Heart right ventricle (tissue), 16 donors: ENCODE measurements around the gene THTPA. TPM values are rescaled to one million over a fixed set of nuclear protein-coding genes. Genes with fewer than 3 reads are reported as not detected.
A peak's percentile ranks its signal among the peaks of the same experiment; 100 is the strongest.
"Not testable (repeated sequence)": the region's sequence is repeated elsewhere in the genome, so short reads cannot be mapped to it uniquely, and the experiment has no call there.

Source experiments
- ATAC-seq, 8 donors: fragments of 200-7000 bp; cut with Tn5 transposase; one replicate each; pipeline ENCODE4 v1.9.1; 2020; ENCODE audit warnings: mild to moderate bottlenecking in 8 of 8, moderate library complexity in 8 of 8, moderate number of reproducible peaks in 1 of 8
- DNase-seq, 2 donors: peaks; one replicate each; pipeline ENCODE4 v3.0.0-alpha.2; 2020
- H3K27ac ChIP-seq, 10 donors: fragments of 200-600 bp; sonication (generic) in 2 of 10; one replicate each; pipeline versions ENCODE4 v1.5.0 to v1.8.0; 2020 to 2022; ENCODE audit warnings: mild to moderate bottlenecking in 3 of 10
- H3K27me3 ChIP-seq, 7 donors: fragments of 200-600 bp; one replicate each; pipeline ENCODE4 v1.8.0; 2021 to 2022; ENCODE audit warnings: mild to moderate bottlenecking in 2 of 7
- H3K36me3 ChIP-seq, 9 donors: fragments of 200-600 bp; sonication (generic) in 1 of 9; one replicate each; pipeline versions ENCODE4 v1.5.0 to v1.8.0; 2020 to 2022; ENCODE audit warnings: mild to moderate bottlenecking in 2 of 9
- H3K4me1 ChIP-seq, 9 donors: fragments of 200-600 bp; sonication (generic) in 1 of 9; one replicate each; pipeline versions ENCODE4 v1.5.0 to v1.8.0; 2020 to 2022; ENCODE audit warnings: mild to moderate bottlenecking in 4 of 9
- H3K4me3 ChIP-seq, 10 donors: fragments of 200-600 bp; sonication (generic) in 2 of 10; one replicate each; pipeline versions ENCODE4 v1.5.0 to v1.8.0; 2020 to 2022; ENCODE audit warnings: mild to moderate bottlenecking in 7 of 10, moderate library complexity in 2 of 10
- H3K9me3 ChIP-seq, 11 donors: fragments of 200-600 bp in 10 of 11; sonication (generic) in 2 of 11; one replicate each; pipeline versions ENCODE4 v1.5.0 to v1.8.0; 2013 to 2022; ENCODE audit warnings: mild to moderate bottlenecking in 2 of 11, control low read depth in 1 of 11, moderate library complexity in 1 of 11
- WGBS, 2 donors: extraction: QIAGEN DNeasy Blood & Tissue Kit; methylation state at CpG; one replicate each; pipeline ENCODE4 v1.1.7; 2013; ENCODE audit warnings: inconsistent platforms in 1 of 2; 5-methylcytosine and 5-hydroxymethylcytosine counted together
- intact Hi-C, 10 donors: fragments of 100-400 bp; cut with DNase I; formaldehyde crosslinking; loops; one replicate each; pipeline versions ENCODE4 v1.11.1 to v1.14.2; 2022
- polyA plus RNA-seq, 2 donors: library from polyadenylated mRNA; stranded (reverse); fragments of 200-250 nt; gene quantifications; one replicate each; pipeline ENCODE4 v1.2.3, GENCODE V29; 2013
- total RNA-seq, 10 donors: library from RNA; stranded (reverse); fragmentation: NEBNext Ultra II Directional in 3 of 10; extraction: Animal tissue kit (Norgen Biotek cat#: 25700) in 3 of 10; gene quantifications; one replicate each; pipeline versions ENCODE4 v1.2.1 to v1.2.4, GENCODE V29; 2021 to 2023
- TF ChIP-seq, protein P1 (sequence below), 9 donors: fragments of 200-600 bp; sonication (generic) in 2 of 9; IDR thresholded peaks; one replicate each; pipeline versions ENCODE4 v1.5.0 to v1.8.0; 2021 to 2022; ENCODE audit warnings: antibody characterized with exemption in 9 of 9, mild to moderate bottlenecking in 5 of 9, moderate library complexity in 1 of 9
- donor health status: Arrhythmogenic right ventricular cardiomyopathy.
- donor health status: ischemic (EF 13 %, LVEDD 7.1; RV severe dilation, severe dysfunction).
- donor health status: healthy with polysubstance abuse.
- donor health status: DM: no; HTN: yes; CAD: no.
- donor health status: DM: no; HTN: no; CAD: no.
- donor health status: ischemic (EF 25% LVEDD 6.9; RV normal size, moderate dysfunction).
- donor health status: ischemic (EF 25% LVEDD 5.7; RV mildly dilated, moderate dysfunction).
- donor health status: healthy.
- donor health status: DM: yes; HTN: yes; CAD: no.
- donor health status: Ischemic cardiomyopathy.
- donor health status: ischemic (EF 35%, LVEDD 5.7; RV mildly dilated, moderate dysfunction).
- donor health status: nonischemic (EF 11% LVEDD 7.7; RV severe dilation, severe dysfunction).
- donor health status: DM: yes; HTN: yes; CAD: no.
- donor health status: PGD.
- donor health status: ischemic (EF 29% LVEDD 5.4; RV normal size, mild dysfunction).
- donor health status: nonischemic (EF 23%, LVEDD 6.1; RV moderate dilation, normal function).

THTPA gene
- total and polyA plus RNA-seq, 12 donors, result 8.7 to 27.9 (median 18.0) TPM

DNA sequence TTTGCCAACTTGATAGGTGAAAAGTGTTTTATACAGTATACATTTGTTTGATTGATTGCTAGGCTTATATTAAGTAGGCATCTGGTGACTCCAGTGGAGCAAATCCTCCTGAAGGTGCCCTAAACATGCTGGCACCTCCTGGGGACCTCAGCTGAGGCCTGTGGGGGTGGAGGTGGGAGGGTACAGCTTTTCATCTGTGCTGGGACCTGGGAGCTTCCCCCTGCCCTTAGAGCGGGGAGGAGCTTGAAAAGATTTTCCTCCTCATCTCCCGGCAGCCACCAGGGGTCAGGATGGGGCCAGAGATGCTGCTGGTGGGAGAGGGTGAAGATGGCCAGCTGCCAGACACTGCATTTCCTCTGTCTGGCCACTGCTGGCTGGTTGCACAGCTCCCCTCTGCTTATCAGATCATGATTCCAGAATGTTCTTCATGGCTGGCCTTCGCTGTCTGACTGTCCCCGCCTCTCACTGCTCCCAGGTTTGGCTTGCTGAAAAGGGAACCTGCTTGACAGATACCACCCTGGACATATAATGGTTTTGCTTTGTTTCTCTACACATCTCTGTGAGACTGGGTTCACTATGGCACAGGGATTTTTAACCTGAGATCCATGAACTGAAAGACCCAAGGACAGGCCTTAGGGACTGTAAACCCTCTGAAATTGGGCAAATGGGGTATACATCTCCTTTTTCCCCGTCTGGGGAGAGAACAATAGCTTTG, 33.0 kb downstream of the THTPA start:
- WGBS, 2 donors, result 11 to 17% methylated on average over 5 of the region's 5 CpGs
- TF ChIP-seq, protein P1, sequence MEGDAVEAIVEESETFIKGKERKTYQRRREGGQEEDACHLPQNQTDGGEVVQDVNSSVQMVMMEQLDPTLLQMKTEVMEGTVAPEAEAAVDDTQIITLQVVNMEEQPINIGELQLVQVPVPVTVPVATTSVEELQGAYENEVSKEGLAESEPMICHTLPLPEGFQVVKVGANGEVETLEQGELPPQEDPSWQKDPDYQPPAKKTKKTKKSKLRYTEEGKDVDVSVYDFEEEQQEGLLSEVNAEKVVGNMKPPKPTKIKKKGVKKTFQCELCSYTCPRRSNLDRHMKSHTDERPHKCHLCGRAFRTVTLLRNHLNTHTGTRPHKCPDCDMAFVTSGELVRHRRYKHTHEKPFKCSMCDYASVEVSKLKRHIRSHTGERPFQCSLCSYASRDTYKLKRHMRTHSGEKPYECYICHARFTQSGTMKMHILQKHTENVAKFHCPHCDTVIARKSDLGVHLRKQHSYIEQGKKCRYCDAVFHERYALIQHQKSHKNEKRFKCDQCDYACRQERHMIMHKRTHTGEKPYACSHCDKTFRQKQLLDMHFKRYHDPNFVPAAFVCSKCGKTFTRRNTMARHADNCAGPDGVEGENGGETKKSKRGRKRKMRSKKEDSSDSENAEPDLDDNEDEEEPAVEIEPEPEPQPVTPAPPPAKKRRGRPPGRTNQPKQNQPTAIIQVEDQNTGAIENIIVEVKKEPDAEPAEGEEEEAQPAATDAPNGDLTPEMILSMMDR (IDR thresholded peaks at IDR 0.05), result peak; percentile 32 to 83 (median 71)
- H3K27ac ChIP-seq, result no peak overlapping the region
- DNase-seq (peak; percentile 83 to 85), ATAC-seq (peak; percentile 78 to 97 (median 93))
- H3K4me1 ChIP-seq, result peaks cover 0 to 8% (median 7%) of the 10 kb centered on the region in 9 donors
- peaks cover 0 to 14% (median 0%) of the 10 kb centered on the region in 7 donors for H3K27me3 ChIP-seq
- no peaks in the 10 kb centered on the region for H3K36me3 ChIP-seq
- intact Hi-C loops, result loop anchor here in 5 of 10 donors (1.0 to 10.0 kb wide), 5 partner anchors 338 to 346 kb away; no protein-coding TSS in a partner anchor
- H3K9me3 ChIP-seq, result no peaks in the 10 kb centered on the region
- H3K4me3 ChIP-seq, result no peak overlapping the region

DNA sequence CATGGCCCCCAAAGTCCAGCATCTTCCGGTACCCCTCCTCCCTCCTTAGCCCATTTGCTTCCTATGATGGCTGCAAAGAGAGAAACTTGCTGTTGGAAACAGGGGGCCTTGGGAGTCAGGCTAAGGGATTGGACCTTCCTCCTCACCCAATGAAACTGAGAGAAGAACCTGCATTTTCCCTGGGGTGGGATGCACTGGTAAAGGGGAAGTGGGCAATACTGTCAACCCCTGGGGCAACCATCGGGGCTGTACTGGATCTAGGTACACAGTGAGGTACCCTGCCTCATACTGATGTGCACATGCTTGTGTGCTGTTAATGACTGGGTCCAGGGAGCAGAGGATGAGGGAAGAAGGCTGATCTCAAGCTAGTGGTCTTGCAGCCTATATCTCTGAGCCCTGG, 33.5 kb downstream of the THTPA start:
- Histone ChIP-seq H3K4me3 (no peak overlapping the region), H3K36me3 (no peaks in the 10 kb centered on the region), H3K4me1 (peaks cover 0 to 8% (median 7%) of the 10 kb centered on the region in 9 donors), H3K27me3 (peaks cover 0 to 14% (median 0%) of the 10 kb centered on the region in 7 donors), H3K9me3 (no peaks in the 10 kb centered on the region), H3K27ac (no peak overlapping the region)
- TF ChIP-seq, protein P1 (IDR thresholded peaks at IDR 0.05), result no peak
- ATAC-seq (peak in 1 of 8 donors; percentile 14), DNase-seq (no peak)
- 93% methylated on average over 2 of the region's 2 CpGs for WGBS, 2 donors
- intact Hi-C loops, result loop anchor here in 5 of 10 donors (1.0 to 10.0 kb wide), 5 partner anchors 337 to 345 kb away; no protein-coding TSS in a partner anchor

DNA sequence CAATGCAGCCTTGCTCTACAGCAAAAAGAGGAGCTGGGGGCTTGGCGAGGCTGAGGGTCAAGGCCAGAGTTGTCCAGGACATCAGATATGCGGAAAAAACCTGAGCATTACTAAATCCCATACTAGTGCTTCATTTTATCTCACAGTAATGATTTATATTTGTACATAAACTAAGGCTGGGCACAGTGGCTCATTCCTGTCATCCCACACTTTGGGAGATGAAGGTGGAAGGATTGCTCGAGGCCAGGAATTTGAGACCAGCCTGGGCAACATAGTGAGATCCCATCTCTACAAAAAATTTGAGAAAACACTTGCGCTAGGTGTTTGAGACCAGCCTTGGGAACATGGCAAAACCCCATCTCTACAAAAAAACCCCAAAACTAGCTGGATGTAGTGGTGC, 34.1 kb downstream of the THTPA start:
- DNase-seq, result no peak
- Histone ChIP-seq H3K4me1 (peaks cover 0 to 8% (median 7%) of the 10 kb centered on the region in 9 donors), H3K9me3 (no peaks in the 10 kb centered on the region), H3K4me3 (no peak overlapping the region), H3K36me3 (no peaks in the 10 kb centered on the region), H3K27ac (no peak overlapping the region), H3K27me3 (peaks cover 0 to 14% (median 0%) of the 10 kb centered on the region in 7 donors)
- no peak for ATAC-seq
- TF ChIP-seq, protein P1 (IDR thresholded peaks at IDR 0.05), result no peak
- WGBS, 2 donors, result 92 to 96% methylated on average over 4 of the region's 4 CpGs
- intact Hi-C loops, result no loop called here

DNA sequence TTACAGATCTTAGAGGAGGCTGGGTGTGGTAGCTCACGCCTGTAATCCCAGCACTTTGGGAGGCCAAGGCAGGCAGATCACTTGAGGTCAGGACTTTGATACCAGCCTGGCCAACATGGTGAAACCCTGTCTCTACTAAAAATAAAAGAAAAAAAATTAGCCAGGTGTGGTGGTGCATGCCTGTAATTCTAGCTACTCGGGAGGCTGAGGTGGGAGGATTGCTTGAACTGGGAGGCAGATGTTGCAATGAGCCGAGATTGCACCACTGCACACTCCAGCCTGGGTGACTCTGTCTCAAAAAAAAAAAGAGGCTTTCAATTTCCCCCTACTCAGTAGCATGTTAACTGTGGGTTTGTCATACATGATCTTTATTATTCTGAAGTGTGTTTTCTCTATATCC, 38.1 kb downstream of the THTPA start:
- DNase-seq, H3K9me3 ChIP-seq, ATAC-seq, H3K36me3 ChIP-seq, H3K27ac ChIP-seq, intact Hi-C loops, H3K27me3 ChIP-seq, H3K4me3 ChIP-seq, H3K4me1 ChIP-seq: not testable (repeated sequence)
- 78 to 85% methylated on average over 3 of the region's 3 CpGs for WGBS, 2 donors

DNA sequence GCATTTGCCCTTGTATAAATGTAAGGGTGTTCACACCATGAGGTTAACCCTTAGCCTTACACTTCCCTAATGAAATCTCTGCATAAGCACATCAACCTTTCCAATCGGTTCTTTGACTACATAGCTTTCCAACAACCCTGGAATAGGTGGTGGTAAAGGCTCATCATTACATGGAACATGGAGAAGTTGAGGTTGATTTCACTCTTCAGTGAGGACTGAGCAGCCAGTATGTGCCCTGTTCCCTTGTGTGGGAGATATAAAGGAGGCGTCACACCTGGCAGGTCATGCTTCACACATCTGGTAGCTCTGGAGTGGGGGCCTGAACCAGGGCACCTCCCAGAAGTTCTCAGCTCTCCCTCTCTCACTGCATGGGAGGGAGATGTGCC, 44.2 kb downstream of the THTPA start:
- DNase-seq, result no peak
- Histone ChIP-seq H3K4me1 (peaks cover 0 to 25% (median 0%) of the 10 kb centered on the region in 9 donors), H3K9me3 (peaks cover 0 to 7% (median 0%) of the 10 kb centered on the region in 11 donors), H3K4me3 (no peak overlapping the region), H3K27ac (no peak overlapping the region), H3K27me3 (no peaks in the 10 kb centered on the region), H3K36me3 (no peaks in the 10 kb centered on the region)
- intact Hi-C loops, result no loop called here
- ATAC-seq, result no peak
- 44 to 84% methylated on average over 2 of the region's 2 CpGs for WGBS, 2 donors
- TF ChIP-seq, protein P1 (IDR thresholded peaks at IDR 0.05), result no peak
